GM19025 (cell line): ENCODE data around the gene IBA57.

Experiments
- ATAC-seq: cut with Tn5 transposase; IDR thresholded peaks from one replicate; pipeline ENCODE4 v1.9.1; 2021; ENCODE audit warnings: mild to moderate bottlenecking, low read depth, moderate library complexity; ENCODE audit not compliant: unreplicated experiment

Gene IBA57

GRCh38 chr1:228165372-228166169 is at the start of gene IBA57:
IBA57 (plus strand) TSS chr1:228165804; CDS start chr1:228165817, 13 bp downstream.
- ATAC-seq, result peak; percentile 78

- no peak for ATAC-seq
These were observed 48.3 kb upstream of the IBA57 start for GRCh38 chr1:228117335-228117734.

- no peak for ATAC-seq
These were observed 47.6 kb upstream of the IBA57 start for GRCh38 chr1:228118040-228118439.

GRCh38 chr1:228120351-228120750 is 45.3 kb upstream of the IBA57 start:
- no peak for ATAC-seq

GRCh38 chr1:228120857-228121489 is 44.6 kb upstream of the IBA57 start:
- no peak for ATAC-seq

- ATAC-seq, result no peak
These were observed 42.6 kb upstream of the IBA57 start for GRCh38 chr1:228122921-228123441.

GRCh38 chr1:228123505-228123904 is 42.1 kb upstream of the IBA57 start:
- no peak for ATAC-seq

- no peak for ATAC-seq
These were observed 40.4 kb upstream of the IBA57 start for GRCh38 chr1:228125185-228125584.

GRCh38 chr1:228131766-228132165 is 33.8 kb upstream of the IBA57 start:
- no peak for ATAC-seq

- no peak for ATAC-seq
These were observed 31.0 kb upstream of the IBA57 start for GRCh38 chr1:228134591-228134990.

GRCh38 chr1:228136901-228137300 is 28.7 kb upstream of the IBA57 start:
- no peak for ATAC-seq

GRCh38 chr1:228139406-228139930 is 26.1 kb upstream of the IBA57 start:
- no peak for ATAC-seq

GRCh38 chr1:228139931-228140723 is 25.5 kb upstream of the IBA57 start, which contains the start of gene GUK1:
GUK1 (plus strand) TSS chr1:228140279; CDS start chr1:228140303, 24 bp downstream.
- peak; percentile 90 for ATAC-seq

- ATAC-seq, result no peak
These were observed 24.8 kb upstream of the IBA57 start for GRCh38 chr1:228140724-228141225.

GRCh38 chr1:228141226-228142044 is 24.2 kb upstream of the IBA57 start:
- ATAC-seq, result no peak

GRCh38 chr1:228142155-228142691 is 23.4 kb upstream of the IBA57 start:
- ATAC-seq, result no peak

GRCh38 chr1:228142701-228143136 is 22.9 kb upstream of the IBA57 start:
- ATAC-seq, result no peak

- no peak for ATAC-seq
These were observed 22.0 kb upstream of the IBA57 start for GRCh38 chr1:228143480-228144192.
